Sigmoid colon (tissue), 4 donors: Measurements from ENCODE around the gene MRPL37.

Experiments used
- CTCF ChIP-seq, 4 experiments: fragments of 450-650 bp in 3 of 4; fragments of 200-600 bp in 1 of 4; IDR thresholded peaks; one replicate each; pipeline ENCODE4 v1.5.1; 2016 to 2019; ENCODE audit warnings: antibody characterized with exemption in 4 of 4, mild to moderate bottlenecking in 3 of 4, moderate library complexity in 2 of 4
- EP300 ChIP-seq, 4 donors: sonication (generic); formaldehyde crosslinking; IDR thresholded peaks; one replicate each; pipeline ENCODE4 v1.6.1; 2017; ENCODE audit warnings: antibody characterized with exemption in 4 of 4
- POLR2A ChIP-seq, 2 donors: fragments of 450-650 bp; IDR thresholded peaks; one replicate each; pipeline ENCODE4 v1.6.1; 2016; ENCODE audit warnings: antibody characterized with exemption in 2 of 2, mild to moderate bottlenecking in 2 of 2, moderate library complexity in 2 of 2

- TF ChIP-seq CTCF (IDR thresholded peaks at IDR 0.05) (no peak), EP300 (IDR thresholded peaks at IDR 0.05) (no peak), POLR2A (IDR thresholded peaks at IDR 0.05) (no peak)
Observed at GRCh38 chr1:54263601-54264226, 63.7 kb downstream of the MRPL37 start.
